Activated T-cell treated with anti-CD3 and anti-CD28 coated beads, Interleukin-2, amount 50 U/mL, for 1 hour (primary cell): ENCODE data around the gene ZNF227.
"Not testable (repeated sequence)": the region's sequence is repeated elsewhere in the genome, so short reads cannot be mapped to it uniquely, and the experiment has no call there.

Experiments used
- DNase-seq: peaks from one replicate; pipeline ENCODE4 v3.0.0-alpha.2; 2020

ZNF227 gene

GRCh38 chr19:44253392-44253791 is 41.1 kb downstream of the ZNF227 start:
- DNase-seq, result not testable (repeated sequence)

DNA sequence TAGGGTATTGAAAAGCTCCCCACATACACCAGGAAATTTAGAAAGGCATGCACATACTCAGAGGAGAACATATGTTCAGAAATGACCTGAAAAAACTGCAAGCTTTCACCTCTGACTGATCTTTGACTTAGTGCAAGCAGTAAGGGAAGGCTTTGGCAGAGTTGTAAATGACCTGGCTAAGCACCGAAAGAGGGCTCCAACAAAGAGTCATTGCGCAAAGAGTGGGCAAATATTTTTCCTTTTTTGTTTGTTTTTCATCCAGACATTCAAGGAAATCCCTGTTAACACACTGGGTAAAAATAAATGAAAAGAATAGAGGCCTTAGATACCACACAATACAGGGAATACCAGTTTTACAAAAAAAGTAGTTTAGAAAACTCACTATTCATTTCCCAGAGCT is 42.2 kb downstream of the ZNF227 start:
- DNase-seq, result no peak

DNA sequence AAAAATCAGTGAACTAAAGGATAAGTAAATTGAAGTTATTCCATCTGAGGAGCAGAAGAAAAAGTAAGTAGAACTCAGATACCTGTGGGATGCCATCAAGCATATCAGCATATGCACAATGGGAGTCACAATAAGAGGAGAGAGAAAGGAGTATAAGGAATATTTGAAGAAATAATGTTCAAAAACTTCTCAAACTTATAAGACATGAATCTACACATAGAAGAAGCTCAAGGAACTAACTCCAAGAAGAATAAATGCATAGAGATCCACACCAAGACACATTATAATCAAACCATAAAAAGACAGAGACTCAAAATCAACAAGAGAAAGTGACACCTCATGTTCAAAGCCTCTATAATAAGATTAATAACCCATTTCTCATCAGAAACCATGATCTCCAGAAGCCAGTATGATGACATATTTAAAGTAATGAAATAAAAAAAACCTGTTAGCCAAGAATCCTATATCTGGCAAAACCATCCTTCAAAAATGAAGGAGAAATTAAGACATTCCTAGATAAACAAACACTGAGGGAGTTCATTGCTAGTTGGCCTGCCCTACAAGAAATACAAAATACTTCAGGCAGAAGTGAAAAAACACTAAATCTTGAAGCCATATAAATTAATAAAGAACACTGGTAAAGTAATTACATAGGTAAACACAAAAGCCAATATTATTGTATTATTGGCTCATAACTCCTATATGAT is 43.5 kb downstream of the ZNF227 start:
- DNase-seq, result no peak

- no peak for DNase-seq
These were observed 45.8 kb downstream of the ZNF227 start for GRCh38 chr19:44258136-44258535.

GRCh38 chr19:44258835-44259413 is 46.6 kb downstream of the ZNF227 start:
- no peak for DNase-seq

DNA sequence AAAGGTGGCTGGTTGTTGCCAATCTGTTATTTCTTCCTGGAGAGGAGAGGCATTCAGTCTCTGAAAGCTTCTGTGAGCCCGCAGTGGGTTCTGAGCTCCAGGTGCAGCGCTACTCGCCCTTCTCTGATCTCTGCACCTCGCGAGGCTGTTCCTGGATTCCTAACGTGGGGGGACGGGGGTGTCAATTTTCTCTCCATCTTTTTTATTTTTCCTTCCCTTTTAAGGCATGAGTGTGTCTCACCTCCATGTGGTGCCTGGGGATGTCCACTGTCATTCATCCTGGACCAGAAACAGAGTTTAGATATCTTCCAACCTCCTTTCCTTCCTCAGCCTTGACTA is 48.0 kb downstream of the ZNF227 start:
- DNase-seq, result no peak

- no peak for DNase-seq
These were observed 48.5 kb downstream of the ZNF227 start for GRCh38 chr19:44260695-44261446.

GRCh38 chr19:44277331-44277730 is 65.0 kb downstream of the ZNF227 start:
- no peak for DNase-seq

- no peak for DNase-seq
These were observed 65.9 kb downstream of the ZNF227 start for GRCh38 chr19:44278181-44278690.

DNA sequence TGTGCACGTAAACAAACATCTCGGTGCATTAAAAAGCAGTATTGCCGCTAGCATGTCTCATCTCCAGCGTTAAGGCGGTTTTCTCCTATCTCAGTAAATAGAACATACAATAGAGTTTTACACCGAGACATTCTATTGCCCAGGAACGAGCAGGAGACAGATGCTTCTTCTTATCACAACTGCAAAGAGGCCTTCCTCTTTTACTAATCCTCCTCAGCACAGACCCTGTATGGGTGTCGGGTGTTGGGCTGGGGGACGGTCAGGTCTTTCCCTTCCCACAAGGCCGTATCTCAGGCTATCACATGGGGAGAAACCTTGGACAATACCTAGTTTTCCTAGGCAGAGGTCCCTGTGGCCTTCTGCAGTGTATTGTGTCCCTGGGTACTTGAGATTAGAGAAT is 68.6 kb downstream of the ZNF227 start:
- DNase-seq, result no peak

GRCh38 chr19:44282846-44283245 is 70.5 kb downstream of the ZNF227 start:
- no peak for DNase-seq

GRCh38 chr19:44284968-44285367 is 72.6 kb downstream of the ZNF227 start:
- DNase-seq, result no peak
